WTC11 (cell line): ENCODE results near the gene FZR1. TPM values are rescaled to one million over a fixed set of nuclear protein-coding genes. Genes with fewer than 3 reads are reported as not detected.

Experiments
- ATAC-seq: fragments of 200-7000 bp; cut with Tn5 transposase; 2 replicates; pipeline ENCODE4 v1.10.0; 2021; ENCODE audit warnings: mild to moderate bottlenecking, moderate library complexity
- CTCF ChIA-PET: fragments of 300-600 bp; sonication (Branson Sonifier 250); formaldehyde crosslinking; loops from one replicate; lab custom pipeline; 2021; ENCODE audit warnings: antibody characterized with exemption; lab: Charles Lee
- POLR2A ChIA-PET: fragments of 350-600 bp; sonication (Branson Sonifier 250); formaldehyde crosslinking; loops from one replicate; lab custom pipeline; 2021; ENCODE audit warnings: antibody characterized with exemption; lab: Charles Lee
- DNase-seq: peaks from one replicate; pipeline ENCODE4 v3.0.0; 2021; ENCODE audit warnings: low spot score
- H3K27ac Mint-ChIP-seq: 2 replicates; pipeline ENCODE4 v1.8.0; 2021; ENCODE audit warnings: mixed read lengths
- H3K27me3 Mint-ChIP-seq: 2 replicates; pipeline ENCODE4 v1.8.0; 2021; ENCODE audit warnings: low read depth, mild to moderate bottlenecking, moderate library complexity, mixed read lengths
- H3K36me3 Mint-ChIP-seq: 2 replicates; pipeline ENCODE4 v1.8.0; 2021; ENCODE audit warnings: mixed read lengths
- H3K4me1 Mint-ChIP-seq: 2 replicates; pipeline ENCODE4 v1.8.0; 2022; ENCODE audit warnings: mixed read lengths
- H3K4me3 Mint-ChIP-seq: 2 replicates; pipeline ENCODE4 v1.8.0; 2021; ENCODE audit warnings: mild to moderate bottlenecking, moderate library complexity, mixed read lengths
- H3K9me3 Mint-ChIP-seq: 2 replicates; pipeline ENCODE4 v1.8.0; 2021; ENCODE audit warnings: mixed read lengths
- CDX4 ChIP-seq: fragments of 250-450 bp; sonication (Bioruptor Pico); IDR thresholded peaks from 2 replicates; pipeline ENCODE4 v1.9.0; 2021; ENCODE audit warnings: moderate library complexity, mild to moderate bottlenecking, inconsistent platforms, borderline replicate concordance
- CREB1 ChIP-seq: sonication (generic); formaldehyde crosslinking; IDR thresholded peaks from 2 replicates; pipeline ENCODE4 v1.8.0; 2023; ENCODE audit warnings: mild to moderate bottlenecking, missing genetic modification reagents
- E2F1 ChIP-seq: sonication (generic); formaldehyde crosslinking; IDR thresholded peaks from 2 replicates; pipeline ENCODE4 v1.8.0; 2022; ENCODE audit warnings: mild to moderate bottlenecking, missing genetic modification reagents
- ELF4 ChIP-seq: sonication (generic); formaldehyde crosslinking; IDR thresholded peaks from 2 replicates; pipeline ENCODE4 v1.8.1; 2022; ENCODE audit warnings: low read depth, mild to moderate bottlenecking, moderate library complexity, missing genetic modification reagents
- FOXP1 ChIP-seq: sonication (generic); formaldehyde crosslinking; IDR thresholded peaks from 2 replicates; pipeline ENCODE4 v1.8.0; 2022; ENCODE audit warnings: missing genetic modification reagents, mild to moderate bottlenecking, moderate library complexity, borderline replicate concordance
- GABPB1 ChIP-seq: sonication (generic); formaldehyde crosslinking; IDR thresholded peaks from 2 replicates; pipeline ENCODE4 v1.8.1; 2023; ENCODE audit warnings: mild to moderate bottlenecking, missing genetic modification reagents
- HMGXB4 ChIP-seq: sonication (generic); formaldehyde crosslinking; IDR thresholded peaks from 2 replicates; pipeline ENCODE4 v1.8.1; 2023; ENCODE audit warnings: mild to moderate bottlenecking, moderate library complexity, missing genetic modification reagents
- MAX ChIP-seq: sonication (generic); formaldehyde crosslinking; IDR thresholded peaks from 2 replicates; pipeline ENCODE4 v1.8.0; 2022; ENCODE audit warnings: mild to moderate bottlenecking, missing genetic modification reagents
- NFE2L1 ChIP-seq: sonication (generic); formaldehyde crosslinking; IDR thresholded peaks from 2 replicates; pipeline ENCODE4 v1.8.1; 2023; ENCODE audit warnings: missing genetic modification reagents
- NFYB ChIP-seq: sonication (generic); formaldehyde crosslinking; conservative IDR thresholded peaks from 2 replicates; pipeline ENCODE4 v1.8.0; 2022; ENCODE audit warnings: low read depth, missing genetic modification reagents
- RORB ChIP-seq: fragments of 250-450 bp; sonication (Bioruptor Pico); IDR thresholded peaks from 2 replicates; pipeline ENCODE4 v1.9.0; 2021; ENCODE audit warnings: mild to moderate bottlenecking
- SOX15 ChIP-seq: fragments of 250-450 bp; sonication (Bioruptor Pico); IDR thresholded peaks from 2 replicates; pipeline ENCODE4 v1.9.0; 2021; ENCODE audit warnings: mild to moderate bottlenecking
- SP1 ChIP-seq: sonication (generic); formaldehyde crosslinking; conservative IDR thresholded peaks from 2 replicates; pipeline ENCODE4 v1.8.1; 2022; ENCODE audit warnings: missing genetic modification reagents
- STAT6 ChIP-seq: sonication (generic); formaldehyde crosslinking; conservative IDR thresholded peaks from 2 replicates; pipeline ENCODE4 v1.8.1; 2023; ENCODE audit warnings: mild to moderate bottlenecking, low read depth, missing genetic modification reagents, moderate library complexity
- USF1 ChIP-seq: sonication (generic); formaldehyde crosslinking; IDR thresholded peaks from 2 replicates; pipeline ENCODE4 v1.8.0; 2022; ENCODE audit warnings: mild to moderate bottlenecking, missing genetic modification reagents
- USF2 ChIP-seq: sonication (generic); formaldehyde crosslinking; IDR thresholded peaks from 2 replicates; pipeline ENCODE4 v1.8.1; 2023; ENCODE audit warnings: mild to moderate bottlenecking, missing genetic modification reagents, moderate library complexity
- ZBTB43 ChIP-seq: sonication (generic); formaldehyde crosslinking; IDR thresholded peaks from 2 replicates; pipeline ENCODE4 v1.8.1; 2023; ENCODE audit warnings: mild to moderate bottlenecking, missing genetic modification reagents
- ZNF219 ChIP-seq: sonication (generic); formaldehyde crosslinking; IDR thresholded peaks from 2 replicates; pipeline ENCODE4 v1.8.0; 2023; ENCODE audit warnings: missing genetic modification reagents, mild to moderate bottlenecking, borderline replicate concordance
- ZNF423 ChIP-seq: fragments of 250-450 bp; sonication (Bioruptor Pico); IDR thresholded peaks from 2 replicates; pipeline ENCODE4 v2.1.2; 2022; ENCODE audit warnings: mild to moderate bottlenecking, moderate library complexity
- ZNF512 ChIP-seq: sonication (generic); formaldehyde crosslinking; IDR thresholded peaks from 2 replicates; pipeline ENCODE4 v1.8.1; 2022; ENCODE audit warnings: missing genetic modification reagents, borderline replicate concordance
- total RNA-seq: library from RNA; stranded (reverse); gene quantifications from 3 replicates; pipeline ENCODE4 v1.2.3, GENCODE V29; 2021

FZR1 gene
- total RNA-seq, 1 experiment from 2014 or later, result 60.8 TPM

- TF ChIP-seq ELF4 (no peak), ZNF219 (CRISPR knock-in tag) (no peak), E2F1 (no peak), CREB1 (CRISPR knock-in tag) (no peak), SOX15 (no peak), SP1 (CRISPR knock-in tag) (no peak), USF1 (CRISPR knock-in tag) (no peak), ZNF512 (CRISPR knock-in tag) (no peak), ZBTB43 (CRISPR knock-in tag) (no peak), USF2 (CRISPR knock-in tag) (no peak), GABPB1 (no peak), ZNF423 (CRISPR knock-in tag) (no peak), STAT6 (CRISPR knock-in tag) (no peak), NFYB (CRISPR knock-in tag) (no peak), NFE2L1 (no peak), FOXP1 (no peak), MAX (CRISPR knock-in tag) (no peak), RORB (no peak), HMGXB4 (CRISPR knock-in tag) (no peak), CDX4 (CRISPR knock-in tag) (no peak)
- DNase-seq (peak; percentile 79), ATAC-seq (peak; percentile 47)
- POLR2A ChIA-PET, result interaction anchor here (0.7 to 1.0 kb wide), 3 partner anchors 11 to 128 kb away, joined by 3 to 4 read pairs (median 4); no protein-coding TSS in a partner anchor
- CTCF ChIA-PET, result interaction anchor here (0.6 to 2.5 kb wide), 19 partner anchors 10 to 350 kb away, joined by 3 to 26 read pairs (median 4); partner anchors contain the start of gene DOHH
- no peaks in the 10 kb centered on the region for H3K9me3 Mint-ChIP-seq
- H3K27ac Mint-ChIP-seq, result no peak overlapping the region
- H3K4me3 Mint-ChIP-seq, result no peak overlapping the region; the same call in 1 of the 2 replicates
- peaks cover 20% of the 10 kb centered on the region for H3K4me1 Mint-ChIP-seq
- peaks cover 6% of the 10 kb centered on the region for H3K27me3 Mint-ChIP-seq
- H3K36me3 Mint-ChIP-seq, result no peaks in the 10 kb centered on the region
Observed at GRCh38 chr19:3479177-3479833, 26.8 kb upstream of the FZR1 start.
